ENCODE data around the gene PANK1.
A peak's percentile ranks its signal among the peaks of the same experiment; 100 is the strongest.

The PANK1 gene

DNA sequence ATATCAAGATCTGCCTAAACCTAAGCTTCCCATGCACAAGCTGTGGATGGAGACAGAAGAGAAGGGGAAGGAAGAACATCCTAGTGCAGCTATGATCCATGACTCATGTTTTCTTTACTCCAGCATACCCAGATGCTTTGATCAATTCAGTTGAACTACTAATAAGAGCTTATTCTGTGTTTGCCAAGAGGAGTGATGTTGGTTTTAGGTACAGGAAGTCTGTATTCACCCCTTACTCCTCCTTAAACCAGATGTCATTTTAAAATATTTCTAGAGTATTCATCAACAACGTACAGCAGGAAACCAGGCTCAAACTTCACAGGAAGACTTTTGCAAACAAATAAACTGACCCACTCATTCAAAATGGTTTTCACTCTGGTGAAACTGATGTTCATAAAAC lies 29.2 kb downstream of the PANK1 start:
- peak; percentile 10 for DNase-seq (ENCODE audit: low read depth)

DNA sequence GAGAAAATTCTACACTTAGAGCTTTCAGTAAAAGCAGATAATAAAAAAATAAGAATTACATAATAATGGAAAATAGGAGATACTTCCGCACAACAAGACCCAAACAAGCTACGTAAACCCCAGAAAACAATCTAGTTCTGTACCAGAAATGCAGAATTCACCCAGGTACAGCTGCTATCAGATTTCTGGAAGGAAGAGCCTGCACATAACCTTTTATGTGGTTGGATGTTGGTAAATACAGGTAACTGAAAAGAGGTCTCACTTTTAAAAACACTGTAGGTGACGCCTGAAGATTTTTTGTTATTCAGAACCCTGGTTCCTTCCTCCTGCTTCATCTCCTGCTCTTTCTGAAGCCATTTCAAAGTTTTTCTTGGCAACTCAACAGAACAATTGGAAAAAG lies 29.9 kb downstream of the PANK1 start:
- no peak for DNase-seq (ENCODE audit: low read depth)

- DNase-seq (ENCODE audit: low read depth), result no peak
Measured at GRCh38 chr10:89613582-89613981, 31.5 kb downstream of the PANK1 start.

DNA sequence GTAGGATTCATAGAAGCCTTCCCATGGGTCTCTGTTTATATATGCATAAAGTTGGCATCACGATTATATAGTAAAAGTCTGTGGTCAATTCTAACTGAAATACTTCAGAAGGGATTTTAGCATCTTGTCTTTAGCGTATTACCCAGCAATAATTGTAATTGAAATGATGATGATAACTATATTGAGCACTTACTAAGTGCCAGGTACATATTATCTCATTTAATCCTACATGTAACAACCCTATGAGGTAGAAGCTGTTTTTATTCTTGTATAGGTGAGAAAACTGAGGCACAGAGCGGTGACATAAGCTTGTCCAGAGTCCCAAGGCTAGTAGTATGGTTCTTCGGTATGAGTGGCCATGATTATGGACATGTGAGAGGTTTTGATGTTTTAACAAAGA lies 33.8 kb downstream of the PANK1 start:
- no peak for DNase-seq (ENCODE audit: low read depth)

DNA sequence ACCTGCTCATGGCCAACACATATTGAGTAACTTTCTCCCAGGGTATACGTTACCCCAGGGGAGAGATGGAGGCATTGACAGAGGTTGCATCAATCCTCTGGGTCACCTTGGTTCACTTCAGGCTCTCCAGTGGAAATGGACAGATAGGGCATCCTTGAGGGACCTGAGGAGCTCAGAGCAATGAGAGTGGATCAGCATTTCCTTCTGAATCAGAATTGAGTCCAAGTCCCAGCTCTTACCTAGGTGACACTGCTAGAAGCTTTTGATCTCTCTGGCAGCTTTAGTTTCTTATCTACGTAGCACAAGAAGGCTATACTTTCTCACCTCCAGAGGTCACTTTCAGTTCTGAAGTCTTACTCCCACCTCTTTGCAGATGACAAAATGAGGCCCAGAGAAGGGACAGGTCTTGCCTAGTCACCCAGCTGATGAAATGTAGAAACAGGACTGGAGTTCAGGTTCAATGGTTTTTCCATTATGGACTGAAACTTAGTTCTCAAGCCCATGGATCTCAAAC lies 35.2 kb downstream of the PANK1 start:
- no peak for DNase-seq (ENCODE audit: low read depth)

DNA sequence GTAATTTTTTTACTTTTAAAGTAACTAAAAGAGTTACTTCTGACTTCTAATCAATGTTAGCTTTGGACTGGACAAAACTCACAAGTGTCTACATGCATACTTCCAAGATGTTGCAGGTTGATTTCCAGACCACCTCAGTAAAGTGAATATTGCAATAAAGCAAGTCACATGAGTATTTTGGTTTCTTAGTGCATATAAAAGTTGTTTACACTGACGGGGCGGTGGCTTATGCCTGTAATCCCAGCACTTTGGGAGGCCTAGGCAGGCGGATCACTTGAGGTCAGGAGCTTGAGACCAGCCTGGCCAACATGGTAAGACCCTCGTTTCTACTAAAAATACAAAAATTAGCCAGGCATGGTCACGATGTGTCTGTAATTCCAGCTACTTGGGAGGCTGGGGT lies 40.8 kb downstream of the PANK1 start:
- no peak for DNase-seq (ENCODE audit: low read depth)

GRCh38 chr10:89602919-89603318 lies 42.1 kb downstream of the PANK1 start:
- no peak for DNase-seq (ENCODE audit: low read depth)

DNA sequence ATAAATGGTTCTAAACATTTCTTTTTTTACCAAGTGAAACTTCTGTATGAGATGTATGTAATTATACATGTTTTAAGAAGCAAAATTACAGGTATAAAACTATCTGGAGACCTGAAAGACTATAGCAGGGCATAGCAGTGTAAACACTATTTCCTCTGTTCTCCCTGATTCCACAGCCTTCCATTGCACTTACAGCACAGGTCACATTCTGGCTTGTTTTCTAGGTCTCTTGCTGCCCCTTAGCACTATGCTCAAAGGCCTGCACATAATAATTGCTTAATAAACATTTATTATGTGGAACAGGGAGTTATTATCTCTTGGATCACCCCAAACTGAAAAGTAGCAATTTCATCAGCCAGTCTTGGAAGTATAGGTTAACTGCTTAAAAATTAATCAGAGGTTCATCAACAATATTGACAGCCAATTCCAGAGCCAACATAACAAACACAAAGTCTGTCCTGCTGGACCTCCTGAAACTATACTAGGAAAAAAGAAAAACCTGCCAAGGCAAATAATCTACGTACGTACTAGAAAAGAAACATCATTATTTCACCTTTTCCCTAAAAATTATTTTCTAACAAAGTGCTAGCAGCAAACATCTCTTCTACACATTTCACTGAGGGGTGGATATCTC lies 43.2 kb downstream of the PANK1 start:
- DNase-seq (ENCODE audit: low read depth), result no peak

GRCh38 chr10:89600041-89600440 lies 45.0 kb downstream of the PANK1 start:
- no peak for DNase-seq (ENCODE audit: low read depth)

DNA sequence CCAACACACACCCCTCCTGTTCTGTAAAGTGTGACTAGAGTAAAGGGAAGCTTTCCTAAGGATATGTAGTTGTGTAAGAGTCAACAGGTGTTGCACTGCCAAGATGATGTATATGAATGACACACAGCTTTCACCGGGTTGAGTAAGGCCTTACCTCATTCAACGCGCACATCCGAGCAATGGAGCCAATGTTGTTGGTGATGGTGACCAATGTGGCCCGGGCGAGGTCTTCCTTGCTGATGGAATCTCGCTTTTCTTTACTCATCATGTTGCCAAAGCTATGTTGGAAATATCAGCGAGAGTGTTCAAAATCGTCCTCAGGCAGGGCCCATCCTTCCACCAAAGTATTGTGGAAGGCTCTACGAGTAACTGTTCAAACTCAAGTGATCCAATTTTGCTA lies 52.0 kb downstream of the PANK1 start:
- DNase-seq (ENCODE audit: low read depth), result no peak

DNA sequence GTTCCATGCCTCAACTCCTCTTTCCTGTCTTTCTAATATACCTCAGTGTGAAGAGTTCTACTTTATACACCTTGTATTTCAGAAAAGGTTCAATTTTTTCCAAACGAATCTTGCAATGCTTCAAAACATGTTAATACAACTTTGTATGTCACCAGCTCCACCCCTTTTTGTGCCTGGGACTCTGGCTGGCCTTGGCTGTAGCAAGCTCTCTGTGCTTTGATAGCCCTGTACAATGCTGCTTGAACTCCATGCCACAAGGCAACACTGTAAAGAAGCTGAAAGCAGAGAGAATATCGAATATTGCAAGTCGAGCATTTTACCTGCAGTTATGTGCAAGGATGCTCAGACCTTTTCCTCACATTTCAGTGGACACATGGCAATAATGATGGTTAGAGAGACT lies 52.5 kb downstream of the PANK1 start:
- DNase-seq (ENCODE audit: low read depth), result no peak

DNA sequence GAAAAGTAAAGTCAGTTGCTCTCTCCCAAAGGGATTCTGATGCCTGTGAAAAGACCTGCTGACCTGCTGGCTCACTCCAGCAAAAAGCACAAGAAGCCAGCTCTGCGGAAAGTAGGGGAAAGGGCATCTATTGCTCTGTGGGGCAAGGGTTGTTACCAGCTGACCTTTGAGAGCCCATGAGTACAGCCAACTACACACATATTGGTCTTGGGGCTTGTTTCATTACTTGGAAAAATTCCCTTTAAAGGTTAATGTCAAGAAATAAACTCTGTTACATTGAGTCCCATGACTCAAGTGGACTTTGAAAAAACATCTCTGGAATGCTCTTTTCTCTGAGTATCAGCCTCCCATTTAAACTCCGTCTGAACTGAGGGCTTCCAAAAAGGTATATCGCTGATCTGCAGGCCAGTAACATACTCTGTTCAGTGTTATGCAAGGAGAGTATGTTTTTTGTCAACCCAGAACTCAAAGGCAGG lies 53.2 kb downstream of the PANK1 start:
- peak; percentile 57 for DNase-seq (ENCODE audit: low read depth)

GRCh38 chr10:89591111-89591795 lies 53.8 kb downstream of the PANK1 start:
- peak; percentile 39 for DNase-seq (ENCODE audit: low read depth)

GRCh38 chr10:89590326-89590725 lies 54.7 kb downstream of the PANK1 start:
- DNase-seq (ENCODE audit: low read depth), result no peak

DNA sequence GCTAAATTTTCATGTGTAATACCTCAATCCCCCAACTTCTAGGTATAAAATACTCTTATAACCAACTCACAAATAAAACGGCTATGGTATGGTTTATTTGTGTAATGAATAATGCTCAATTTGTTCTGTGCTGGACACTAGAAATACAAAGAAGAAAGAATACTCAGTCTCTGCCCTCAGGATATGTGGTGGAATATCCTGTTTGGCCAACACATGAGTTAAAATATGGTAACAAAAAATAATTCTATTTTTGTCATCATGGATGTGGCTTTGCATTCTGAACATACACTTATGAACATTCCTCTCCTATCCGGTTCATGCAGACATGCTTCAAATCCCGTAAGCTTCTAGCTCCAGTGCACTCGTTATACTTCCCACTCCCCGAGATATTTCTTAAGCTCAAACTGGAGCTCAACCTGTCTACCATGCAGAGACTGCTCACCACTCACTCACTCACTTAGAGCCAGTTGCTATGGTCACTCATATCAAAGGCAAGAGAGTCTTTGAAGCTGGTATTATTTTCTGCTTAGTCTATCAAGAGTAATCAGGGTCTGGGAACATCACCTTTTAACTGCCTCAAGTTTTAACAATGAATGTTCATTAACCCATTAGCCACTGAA lies 55.8 kb downstream of the PANK1 start:
- DNase-seq (ENCODE audit: low read depth), result peak; percentile 54

GRCh38 chr10:89588671-89589070 lies 56.4 kb downstream of the PANK1 start:
- DNase-seq (ENCODE audit: low read depth), result peak; percentile 26

- no peak for DNase-seq (ENCODE audit: low read depth)
Measured at GRCh38 chr10:89582022-89582421, 63.0 kb downstream of the PANK1 start.

DNA sequence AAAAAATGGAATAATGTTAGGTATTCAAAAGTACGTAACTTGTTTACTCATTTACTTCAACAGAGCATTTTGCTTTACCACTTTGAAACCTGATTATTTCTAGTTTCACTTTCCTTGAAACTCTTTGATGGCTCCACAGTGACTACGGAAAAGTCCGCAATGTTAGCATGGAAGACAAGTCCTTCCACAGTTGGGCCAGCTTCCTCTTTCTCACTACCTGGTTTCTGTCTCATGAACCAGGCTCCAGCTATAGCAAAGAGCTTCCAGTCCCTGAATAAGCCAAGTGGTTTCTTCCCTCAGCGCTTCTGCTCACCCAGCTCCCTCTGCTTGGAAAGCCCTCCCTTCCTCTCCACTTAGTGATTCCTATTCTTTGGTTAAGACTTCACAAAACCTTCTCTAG lies 64.8 kb downstream of the PANK1 start:
- no peak for DNase-seq (ENCODE audit: low read depth)

GRCh38 chr10:89576696-89577095 lies 68.3 kb downstream of the PANK1 start:
- no peak for DNase-seq (ENCODE audit: low read depth)

DNA sequence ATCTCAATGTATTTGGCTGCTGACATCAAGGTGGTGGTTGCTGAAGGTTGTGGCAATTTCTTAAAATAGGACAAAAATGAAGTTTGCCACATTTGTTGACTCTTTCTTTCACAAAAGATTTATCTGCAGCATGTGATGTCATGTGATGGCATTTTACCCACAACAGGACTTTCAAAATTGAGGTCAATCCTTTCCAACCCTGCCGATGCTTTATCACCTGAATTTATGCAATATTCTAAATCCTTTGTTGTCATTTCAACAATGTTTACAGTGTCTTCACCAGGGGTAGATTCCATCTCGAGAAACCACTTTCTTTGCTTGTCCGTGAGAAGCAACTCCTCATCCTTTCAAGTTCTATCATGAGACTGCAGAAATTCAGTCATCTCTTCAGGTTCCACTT lies 69.0 kb downstream of the PANK1 start:
- DNase-seq (ENCODE audit: low read depth), result no peak

DNA sequence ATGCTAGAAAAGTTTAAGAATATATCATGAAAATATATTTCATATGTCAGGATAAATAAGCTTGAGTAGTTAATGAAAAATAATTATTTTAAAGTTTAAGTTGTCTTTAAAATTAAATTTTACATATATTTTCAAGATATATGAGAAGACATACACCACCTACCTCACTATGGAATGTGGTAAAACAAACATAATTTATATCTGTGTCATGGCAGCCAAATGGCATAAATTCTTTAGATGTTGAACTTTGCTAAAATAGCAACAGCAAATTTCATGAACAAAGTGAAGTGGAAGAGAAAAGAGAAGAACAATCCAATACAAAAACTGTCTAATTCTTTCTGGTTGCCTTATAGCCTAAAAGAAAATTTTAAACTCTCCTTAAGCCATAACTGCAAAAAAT lies 70.0 kb downstream of the PANK1 start:
- peak; percentile 52 for DNase-seq (ENCODE audit: low read depth)

DNA sequence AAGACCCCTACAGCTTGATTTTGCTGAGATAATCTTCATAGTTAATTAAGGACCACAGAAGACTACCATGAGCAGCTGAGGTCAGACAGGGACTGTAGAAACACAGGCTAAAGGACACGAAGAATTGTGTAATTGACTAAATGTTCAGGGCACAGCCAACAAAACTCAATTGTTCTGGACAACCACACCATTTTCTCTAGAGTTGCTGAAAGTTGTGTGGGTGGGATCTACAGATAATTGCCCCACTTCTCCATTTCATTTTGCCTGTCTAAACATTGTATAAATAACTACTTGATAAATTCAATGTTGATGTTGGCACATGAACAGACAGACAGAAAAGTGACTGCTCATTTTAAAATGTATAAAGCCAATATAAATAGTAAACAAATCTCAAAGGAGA lies 70.7 kb downstream of the PANK1 start:
- peak; percentile 24 for DNase-seq (ENCODE audit: low read depth)

DNA sequence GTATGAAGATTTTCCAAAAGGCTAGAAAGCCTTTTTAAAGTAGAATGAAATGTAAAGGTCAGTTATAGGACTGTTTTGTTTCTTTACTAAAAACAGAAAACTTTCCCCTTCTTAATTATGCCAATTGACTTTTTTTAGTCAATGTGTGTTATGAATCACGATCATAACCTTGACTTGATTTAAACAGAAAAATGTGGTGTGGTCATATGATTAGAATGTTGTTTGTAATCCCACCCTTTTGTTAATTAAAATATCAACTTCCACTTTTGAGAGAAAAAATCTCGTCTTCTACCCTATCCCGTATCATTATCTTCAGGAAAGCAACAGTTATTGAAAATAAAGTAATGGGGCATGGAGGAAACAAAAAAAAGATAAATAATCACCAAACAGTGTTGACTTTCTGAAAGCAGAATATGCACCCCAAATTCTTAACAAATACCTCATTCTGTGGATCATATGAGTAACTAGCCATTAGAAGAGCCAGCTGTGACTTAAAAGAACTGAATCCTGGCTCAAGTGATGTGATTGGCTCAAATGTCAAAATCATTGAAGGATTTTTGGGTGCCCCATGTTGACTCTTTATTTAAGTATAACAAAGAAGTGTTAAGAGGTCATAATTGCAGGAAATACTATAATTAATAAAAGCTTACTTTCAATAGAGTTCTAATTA lies 77.3 kb downstream of the PANK1 start:
- no peak for DNase-seq (ENCODE audit: low read depth)

Data from EH (cell line).